GM18519 (cell line): ENCODE results near the gene LILRB3.
"Not testable (repeated sequence)": the region's sequence is repeated elsewhere in the genome, so short reads cannot be mapped to it uniquely, and the experiment has no call there.

Source experiments
- ATAC-seq: cut with Tn5 transposase; IDR thresholded peaks from one replicate; pipeline ENCODE4 v1.9.1; 2021; ENCODE audit warnings: mild to moderate bottlenecking, moderate library complexity; ENCODE audit not compliant: unreplicated experiment, low FRiP score

The LILRB3 gene

GRCh38 chr19:54222474-54223276, at the start of gene LILRB3:
TSS of gene LILRB3 (minus strand) at chr19:54223007. CDS start at chr19:54222976, 31 bp downstream.
- ATAC-seq: not testable (repeated sequence)

- ATAC-seq: not testable (repeated sequence)
Measured at GRCh38 chr19:54272181-54272580, 49.4 kb upstream of the LILRB3 start.

- ATAC-seq: not testable (repeated sequence)
Measured at GRCh38 chr19:54271587-54271986, 48.8 kb upstream of the LILRB3 start.

GRCh38 chr19:54271106-54271505, 48.3 kb upstream of the LILRB3 start:
- ATAC-seq: no peak

GRCh38 chr19:54268936-54269335, 46.1 kb upstream of the LILRB3 start:
- ATAC-seq: no peak

- no peak for ATAC-seq
Measured at GRCh38 chr19:54266133-54266532, 43.3 kb upstream of the LILRB3 start.

GRCh38 chr19:54262470-54262869, 39.7 kb upstream of the LILRB3 start:
- ATAC-seq: no peak

GRCh38 chr19:54262066-54262465, 39.3 kb upstream of the LILRB3 start:
- ATAC-seq: no peak

- no peak for ATAC-seq
Measured at GRCh38 chr19:54257116-54257480, 34.3 kb upstream of the LILRB3 start, which contains the start of gene LILRB5. TSS of gene LILRB5 (minus strand) at chr19:54257273. CDS start at chr19:54257193, 80 bp downstream.

GRCh38 chr19:54256250-54257115, 33.7 kb upstream of the LILRB3 start:
- ATAC-seq: no peak

GRCh38 chr19:54255105-54255775, 32.4 kb upstream of the LILRB3 start:
- no peak for ATAC-seq

- ATAC-seq: no peak
Measured at GRCh38 chr19:54254195-54254906, 31.5 kb upstream of the LILRB3 start.

GRCh38 chr19:54253331-54254194, 30.8 kb upstream of the LILRB3 start:
- ATAC-seq: no peak

GRCh38 chr19:54252845-54253244, 30.0 kb upstream of the LILRB3 start:
- ATAC-seq: no peak

GRCh38 chr19:54252243-54252642, 29.4 kb upstream of the LILRB3 start:
- no peak for ATAC-seq

GRCh38 chr19:54248016-54248601, 25.3 kb upstream of the LILRB3 start:
- no peak for ATAC-seq

GRCh38 chr19:54247106-54247930, 24.5 kb upstream of the LILRB3 start:
- ATAC-seq: no peak

- no peak for ATAC-seq
Measured at GRCh38 chr19:54245936-54246335, 23.1 kb upstream of the LILRB3 start.
